NCI-H510A (cell line): Measurements from ENCODE around the gene RANBP9.

Experiments used
- DNase-seq: peaks from one replicate; lab custom pipeline; 2025; lab: John Stamatoyannopoulos, UW

RANBP9 gene

GRCh38 chr6:13711733-13712598 lies at the start of gene RANBP9:
Gene RANBP9 (minus strand): TSS chr6:13711835. CDS start chr6:13711505, 330 bp downstream.
- DNase-seq = peak; percentile 97

- DNase-seq = no peak
Observed at GRCh38 chr6:13760307-13761304, 49.0 kb upstream of the RANBP9 start.

- DNase-seq = no peak
Observed at GRCh38 chr6:13759025-13759424, 47.4 kb upstream of the RANBP9 start.

GRCh38 chr6:13754644-13755043 lies 43.0 kb upstream of the RANBP9 start:
- no peak for DNase-seq

GRCh38 chr6:13743736-13744127 lies 32.1 kb upstream of the RANBP9 start:
- no peak for DNase-seq

GRCh38 chr6:13742961-13743735 lies 31.5 kb upstream of the RANBP9 start:
- no peak for DNase-seq

GRCh38 chr6:13741365-13741764 lies 29.7 kb upstream of the RANBP9 start:
- DNase-seq = no peak

DNA sequence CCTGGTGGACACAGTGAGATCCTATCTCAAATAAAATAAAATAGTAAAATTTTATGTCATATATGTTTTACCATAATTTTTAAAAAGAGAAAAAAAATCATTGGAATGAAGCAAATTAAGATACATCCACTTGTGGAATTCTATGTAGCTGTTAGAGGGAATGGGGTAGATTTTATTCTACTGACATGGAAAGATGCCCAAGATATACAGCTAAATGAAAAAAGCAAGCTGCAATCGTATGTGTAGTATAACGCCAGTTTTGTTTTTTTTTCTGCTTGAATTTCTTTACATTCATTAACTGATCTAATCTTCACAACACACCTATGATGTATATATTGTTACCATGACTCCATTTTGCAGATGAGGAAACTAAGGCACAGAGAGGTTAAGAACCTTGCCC lies 23.4 kb upstream of the RANBP9 start:
- DNase-seq = no peak

GRCh38 chr6:13733178-13733887 lies 21.7 kb upstream of the RANBP9 start:
- DNase-seq = peak; percentile 33

GRCh38 chr6:13730704-13731103 lies 19.1 kb upstream of the RANBP9 start:
- DNase-seq = no peak

- no peak for DNase-seq
Observed at GRCh38 chr6:13729891-13730290, 18.3 kb upstream of the RANBP9 start.

GRCh38 chr6:13725570-13725969 lies 13.9 kb upstream of the RANBP9 start:
- no peak for DNase-seq

DNA sequence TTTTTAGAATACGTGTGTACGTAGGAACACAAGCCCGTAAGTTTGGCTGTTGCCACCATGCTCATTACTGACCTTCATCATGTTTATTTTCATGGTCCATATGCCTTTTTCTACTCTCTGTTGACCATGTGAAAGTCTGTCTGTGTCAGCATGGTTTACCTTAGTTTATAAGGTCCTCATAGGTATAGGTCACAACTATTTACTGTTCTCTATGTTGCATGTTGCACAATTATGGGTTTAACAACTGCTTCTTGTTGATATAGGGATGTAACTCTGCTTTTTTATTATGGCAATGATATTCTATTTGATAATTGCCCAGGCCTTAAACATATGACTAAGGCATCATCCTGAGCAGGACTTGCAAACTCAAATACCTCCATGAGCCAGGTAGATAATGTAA lies 13.4 kb upstream of the RANBP9 start:
- DNase-seq = no peak

DNA sequence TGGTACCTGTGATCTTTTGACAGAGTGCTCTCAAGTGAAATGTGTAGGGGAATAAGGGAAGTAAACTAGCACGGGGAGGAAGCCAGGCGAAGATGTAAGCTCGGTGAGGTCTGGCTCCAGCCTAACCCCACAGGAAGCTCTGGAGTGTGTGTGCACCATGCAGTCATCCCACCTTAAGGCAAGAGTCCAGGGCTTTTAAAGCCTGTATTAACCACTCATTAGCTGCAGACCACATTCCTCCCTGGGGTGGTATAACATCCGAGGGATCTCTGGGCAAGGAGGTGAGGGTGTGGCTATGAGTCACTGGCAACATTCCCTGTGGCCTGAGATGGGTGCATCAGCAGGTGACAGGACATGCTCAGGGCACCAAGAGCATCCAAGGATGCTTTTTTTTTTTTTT lies 12.5 kb upstream of the RANBP9 start:
- DNase-seq = no peak

GRCh38 chr6:13722880-13723279 lies 11.2 kb upstream of the RANBP9 start:
- DNase-seq = no peak

DNA sequence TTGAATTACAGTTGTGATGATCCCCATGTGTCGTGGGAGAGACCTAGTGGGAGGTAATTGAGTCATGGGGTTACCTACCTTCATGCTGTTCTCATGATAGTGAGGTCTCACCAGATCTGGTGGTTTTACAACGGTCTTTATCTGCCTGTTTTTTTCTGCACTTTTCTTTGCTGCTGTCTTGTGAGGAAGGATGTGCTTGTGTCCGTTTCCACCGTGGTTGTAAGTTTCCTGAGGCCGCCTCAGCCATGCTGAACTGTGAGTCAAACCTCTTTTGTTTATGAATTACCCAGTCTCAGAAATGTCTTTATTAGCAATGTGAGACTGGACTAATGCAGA lies 6.5 kb upstream of the RANBP9 start:
- DNase-seq = no peak

- DNase-seq = no peak
Observed at GRCh38 chr6:13716955-13717295, 5.3 kb upstream of the RANBP9 start.

GRCh38 chr6:13716225-13716954 lies 4.8 kb upstream of the RANBP9 start:
- no peak for DNase-seq

- DNase-seq = no peak
Observed at GRCh38 chr6:13715444-13715883, 3.8 kb upstream of the RANBP9 start.

DNA sequence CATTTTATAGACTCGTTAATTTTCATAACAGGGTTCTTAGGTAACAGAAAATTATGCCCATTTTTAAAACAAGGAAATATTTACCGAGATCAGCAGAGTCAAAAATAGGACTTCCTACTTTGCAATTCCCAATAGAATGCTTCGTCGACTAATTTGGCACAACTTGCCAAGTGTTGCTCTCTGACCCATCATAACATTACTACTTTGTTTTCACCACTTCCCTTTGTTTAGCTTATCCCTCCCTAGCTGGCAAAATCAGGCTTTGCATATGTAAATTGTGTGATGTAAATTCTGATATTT lies 914 bp upstream of the RANBP9 start:
- DNase-seq = no peak

- peak; percentile 83 for DNase-seq
Observed at GRCh38 chr6:13711324-13711732, 307 bp downstream of the RANBP9 start.
